Lower lobe of right lung (tissue), 2 donors: ENCODE measurements around the gene RASGRP2. TPM values are rescaled to one million over a fixed set of nuclear protein-coding genes. Genes with fewer than 3 reads are reported as not detected.

Experiments
- ATAC-seq, 2 donors: fragments of 200-7000 bp; cut with Tn5 transposase; one replicate each; pipeline ENCODE4 v1.9.1; 2020 to 2022; ENCODE audit warnings: mild to moderate bottlenecking in 2 of 2, moderate library complexity in 2 of 2
- DNase-seq: peaks from one replicate; pipeline ENCODE4 v3.0.0-alpha.2; 2020
- H3K27ac ChIP-seq: fragments of 200-600 bp; one replicate; pipeline ENCODE4 v1.8.0; 2022
- H3K27me3 ChIP-seq: fragments of 200-600 bp; one replicate; pipeline ENCODE4 v1.8.0; 2022; ENCODE audit warnings: low read depth
- H3K36me3 ChIP-seq: fragments of 200-600 bp; one replicate; pipeline ENCODE4 v1.8.0; 2022; ENCODE audit warnings: mild to moderate bottlenecking
- H3K4me1 ChIP-seq: fragments of 200-600 bp; one replicate; pipeline ENCODE4 v1.8.0; 2022
- H3K4me3 ChIP-seq: fragments of 200-600 bp; one replicate; pipeline ENCODE4 v1.8.0; 2022; ENCODE audit warnings: mild to moderate bottlenecking
- H3K9me3 ChIP-seq: fragments of 200-600 bp; one replicate; pipeline ENCODE4 v1.8.0; 2022
- intact Hi-C: fragments of 100-400 bp; cut with DNase I; formaldehyde crosslinking; loops from one replicate; pipeline ENCODE4 v1.11.0; 2022
- total RNA-seq: library from RNA; stranded (reverse); fragmentation: NEBNext Ultra II Directional; extraction: Animal tissue kit (Norgen Biotek cat#: 25700); gene quantifications from one replicate; pipeline ENCODE4 v1.2.1, GENCODE V29; 2021
- TF ChIP-seq, protein P1 (sequence below): fragments of 200-600 bp; IDR thresholded peaks from one replicate; pipeline ENCODE4 v1.8.0; 2022; ENCODE audit warnings: antibody characterized with exemption, mild to moderate bottlenecking
- donor health status: DM: no; HTN: yes; CAD: no; lungs with severe emphysema.

RASGRP2 gene
- total RNA-seq, 1 donor from 2014 or later: 30.4 TPM

DNA sequence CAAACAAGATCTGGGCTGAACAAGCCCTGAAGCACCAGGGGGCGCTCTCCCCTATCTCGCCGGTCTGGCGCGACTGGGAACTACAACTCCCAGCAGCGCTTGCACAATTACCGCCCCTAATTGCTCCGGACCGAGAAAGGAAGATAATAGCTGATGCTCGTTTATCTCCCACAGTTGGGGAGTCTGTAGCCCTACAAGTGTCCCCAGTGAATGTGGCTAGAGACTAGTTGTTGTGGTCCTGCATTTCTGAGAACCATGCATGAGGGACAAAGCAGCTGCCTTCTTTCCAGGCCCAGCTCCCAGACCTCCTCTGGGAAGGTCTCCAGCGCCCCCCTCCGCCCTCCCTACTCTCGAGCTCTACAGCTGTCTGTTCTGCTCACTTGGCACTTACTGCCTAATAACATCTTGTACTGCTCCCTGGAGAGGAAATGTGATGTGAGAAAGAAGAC lies 55.4 kb downstream of the RASGRP2 start:
- DNase-seq: peak; percentile 91
- Histone ChIP-seq H3K27ac (peak overlapping the region; percentile 53), H3K4me1 (peaks cover 9% of the 10 kb centered on the region), H3K27me3 (peaks cover 12% of the 10 kb centered on the region), H3K9me3 (no peaks in the 10 kb centered on the region), H3K4me3 (peak overlapping the region; percentile 49), H3K36me3 (no peaks in the 10 kb centered on the region)
- TF ChIP-seq, protein P1, sequence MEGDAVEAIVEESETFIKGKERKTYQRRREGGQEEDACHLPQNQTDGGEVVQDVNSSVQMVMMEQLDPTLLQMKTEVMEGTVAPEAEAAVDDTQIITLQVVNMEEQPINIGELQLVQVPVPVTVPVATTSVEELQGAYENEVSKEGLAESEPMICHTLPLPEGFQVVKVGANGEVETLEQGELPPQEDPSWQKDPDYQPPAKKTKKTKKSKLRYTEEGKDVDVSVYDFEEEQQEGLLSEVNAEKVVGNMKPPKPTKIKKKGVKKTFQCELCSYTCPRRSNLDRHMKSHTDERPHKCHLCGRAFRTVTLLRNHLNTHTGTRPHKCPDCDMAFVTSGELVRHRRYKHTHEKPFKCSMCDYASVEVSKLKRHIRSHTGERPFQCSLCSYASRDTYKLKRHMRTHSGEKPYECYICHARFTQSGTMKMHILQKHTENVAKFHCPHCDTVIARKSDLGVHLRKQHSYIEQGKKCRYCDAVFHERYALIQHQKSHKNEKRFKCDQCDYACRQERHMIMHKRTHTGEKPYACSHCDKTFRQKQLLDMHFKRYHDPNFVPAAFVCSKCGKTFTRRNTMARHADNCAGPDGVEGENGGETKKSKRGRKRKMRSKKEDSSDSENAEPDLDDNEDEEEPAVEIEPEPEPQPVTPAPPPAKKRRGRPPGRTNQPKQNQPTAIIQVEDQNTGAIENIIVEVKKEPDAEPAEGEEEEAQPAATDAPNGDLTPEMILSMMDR: peak; percentile 93
- peak; percentile 91 to 92 for ATAC-seq
- intact Hi-C loops: no loop called here

DNA sequence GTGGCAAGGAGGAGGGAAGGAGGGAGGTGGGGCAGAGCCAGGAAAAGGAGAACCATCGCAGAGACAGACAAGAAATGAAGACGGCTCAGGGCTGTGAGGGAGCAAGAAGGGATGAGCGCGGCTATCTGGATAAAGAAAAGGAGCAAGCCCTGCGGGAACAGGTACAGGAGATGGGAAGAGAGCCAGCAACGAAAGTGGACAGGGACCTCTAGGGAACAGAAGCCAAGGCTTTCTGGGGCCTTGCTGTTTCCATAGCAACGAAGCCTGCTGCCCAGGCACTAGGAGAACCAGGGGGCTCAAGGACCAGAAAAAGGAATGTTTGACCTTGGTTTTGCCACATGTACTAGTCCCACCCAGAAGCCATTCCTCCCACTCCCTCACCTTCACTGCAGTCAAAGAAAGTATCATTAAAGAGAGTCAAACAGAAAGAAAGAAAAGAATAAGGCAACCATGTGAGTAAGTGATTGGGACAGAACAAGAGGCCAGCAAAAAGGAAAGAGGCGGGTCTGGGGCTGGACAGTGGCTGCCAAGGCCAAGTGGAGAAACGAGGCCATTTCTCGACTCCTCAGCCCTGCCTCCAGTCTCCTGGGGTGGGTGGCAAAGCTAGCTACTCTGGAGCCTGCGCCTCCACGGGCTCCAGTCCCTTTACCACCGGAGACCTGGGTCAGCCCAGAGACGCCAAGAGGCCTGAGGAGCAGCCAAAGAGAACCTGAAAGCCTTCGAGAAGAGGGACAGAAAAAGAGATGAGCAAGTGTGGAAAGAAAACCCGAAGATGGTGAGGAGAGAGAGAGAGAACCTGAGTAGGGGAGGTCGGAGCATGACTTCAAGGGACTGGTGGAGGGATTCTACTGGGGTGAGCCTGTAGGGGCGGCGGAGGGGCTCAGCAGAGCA lies 56.1 kb downstream of the RASGRP2 start:
- Histone ChIP-seq H3K27ac (peak overlapping the region; percentile 53), H3K4me1 (peaks cover 9% of the 10 kb centered on the region), H3K4me3 (peak overlapping the region; percentile 49), H3K36me3 (no peaks in the 10 kb centered on the region), H3K9me3 (no peaks in the 10 kb centered on the region), H3K27me3 (peaks cover 5% of the 10 kb centered on the region)
- intact Hi-C loops: no loop called here
- TF ChIP-seq, protein P1: no peak
- ATAC-seq (peak in 1 of 2 donors; percentile 5), DNase-seq (no peak)

DNA sequence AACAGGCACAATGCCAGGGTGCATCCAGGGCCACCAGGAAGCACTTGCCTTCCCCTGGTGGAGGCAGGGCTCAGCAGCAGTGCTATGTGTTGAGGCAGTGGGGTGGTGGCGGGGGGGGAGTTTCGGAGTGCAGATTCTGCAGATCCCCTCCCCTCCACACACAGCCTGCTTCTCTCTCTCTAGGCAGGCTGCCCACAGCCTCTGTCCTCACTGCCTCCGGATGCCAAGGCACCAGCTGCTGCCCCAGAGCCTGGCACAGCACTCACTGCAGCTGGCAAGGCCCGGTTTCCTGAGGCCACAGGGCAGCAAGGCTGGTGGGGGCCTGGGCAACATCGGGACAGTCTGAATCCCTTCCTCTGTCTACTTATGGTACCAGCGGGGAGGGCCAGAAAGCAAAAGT lies 56.7 kb downstream of the RASGRP2 start:
- no peak overlapping the region for H3K27ac ChIP-seq
- H3K4me3 ChIP-seq: no peak overlapping the region
- intact Hi-C loops: no loop called here
- H3K36me3 ChIP-seq: no peaks in the 10 kb centered on the region
- ATAC-seq (no peak), DNase-seq (no peak)
- peaks cover 9% of the 10 kb centered on the region for H3K4me1 ChIP-seq
- H3K27me3 ChIP-seq: no peaks in the 10 kb centered on the region
- H3K9me3 ChIP-seq: no peaks in the 10 kb centered on the region
- TF ChIP-seq, protein P1: no peak

DNA sequence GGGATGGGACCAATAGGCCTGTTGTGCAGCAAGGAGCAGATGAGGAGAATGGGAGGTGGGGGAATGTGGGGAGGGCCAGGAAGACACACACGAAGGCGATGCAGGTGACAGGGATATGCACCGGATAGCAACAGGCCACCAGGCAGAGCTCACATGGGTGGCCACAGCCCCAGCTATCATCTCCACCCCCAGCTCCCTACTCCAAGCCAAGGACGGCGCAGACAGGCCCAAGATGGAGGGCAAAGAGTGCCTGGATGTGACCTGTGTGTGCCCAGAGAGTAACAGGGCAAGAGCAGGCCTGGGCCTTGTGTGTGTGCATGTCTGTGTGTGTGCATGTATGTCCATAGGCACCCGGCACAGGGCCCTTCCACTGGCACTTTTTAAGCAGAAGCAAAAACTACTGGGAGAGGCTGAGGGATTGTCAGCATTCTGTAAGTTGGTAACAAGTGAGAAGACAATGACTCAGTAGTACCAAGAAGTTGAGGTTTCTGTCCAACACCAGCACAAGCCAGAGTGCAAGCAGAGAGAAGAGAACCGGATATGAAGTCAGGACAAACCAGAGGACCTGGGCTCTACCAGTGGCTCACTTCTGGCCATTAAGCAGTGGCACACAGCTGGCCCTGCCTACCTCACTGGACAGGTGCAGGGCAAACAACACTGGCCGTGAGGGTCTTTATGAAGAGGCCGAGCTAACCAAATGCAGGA lies 57.3 kb downstream of the RASGRP2 start:
- Histone ChIP-seq H3K4me1 (peaks cover 9% of the 10 kb centered on the region), H3K27ac (no peak overlapping the region), H3K9me3 (no peaks in the 10 kb centered on the region), H3K36me3 (no peaks in the 10 kb centered on the region), H3K27me3 (no peaks in the 10 kb centered on the region), H3K4me3 (no peak overlapping the region)
- TF ChIP-seq, protein P1: no peak
- intact Hi-C loops: no loop called here
- no peak for DNase-seq
- ATAC-seq: no peak

DNA sequence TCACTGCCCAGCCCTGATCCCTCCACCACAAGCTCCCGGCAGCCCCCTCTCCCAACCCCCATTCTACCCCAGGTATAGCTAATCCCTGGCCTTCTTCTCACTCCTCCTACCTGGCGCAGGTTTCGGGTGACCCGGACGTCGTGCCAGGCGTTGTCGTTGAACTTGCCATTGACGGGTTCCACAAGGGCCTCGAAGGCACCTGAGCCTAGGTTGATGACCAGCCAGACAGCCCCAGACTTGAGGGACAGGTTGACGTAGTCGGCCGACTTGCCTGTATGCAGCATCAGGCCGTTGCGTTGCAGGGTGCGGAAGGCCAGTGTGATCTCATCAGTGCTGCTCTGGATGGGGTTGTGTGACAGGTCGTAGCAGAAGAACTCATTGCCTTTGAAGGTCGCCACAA lies 58.4 kb downstream of the RASGRP2 start:
- no peaks in the 10 kb centered on the region for H3K36me3 ChIP-seq
- ATAC-seq (no peak), DNase-seq (no peak)
- intact Hi-C loops: no loop called here
- TF ChIP-seq, protein P1: no peak
- H3K4me1 ChIP-seq: peaks cover 9% of the 10 kb centered on the region
- H3K27ac ChIP-seq: no peak overlapping the region
- H3K9me3 ChIP-seq: no peaks in the 10 kb centered on the region
- no peak overlapping the region for H3K4me3 ChIP-seq
- H3K27me3 ChIP-seq: no peaks in the 10 kb centered on the region
